Measurements from ENCODE around the gene HDAC4.

DNA sequence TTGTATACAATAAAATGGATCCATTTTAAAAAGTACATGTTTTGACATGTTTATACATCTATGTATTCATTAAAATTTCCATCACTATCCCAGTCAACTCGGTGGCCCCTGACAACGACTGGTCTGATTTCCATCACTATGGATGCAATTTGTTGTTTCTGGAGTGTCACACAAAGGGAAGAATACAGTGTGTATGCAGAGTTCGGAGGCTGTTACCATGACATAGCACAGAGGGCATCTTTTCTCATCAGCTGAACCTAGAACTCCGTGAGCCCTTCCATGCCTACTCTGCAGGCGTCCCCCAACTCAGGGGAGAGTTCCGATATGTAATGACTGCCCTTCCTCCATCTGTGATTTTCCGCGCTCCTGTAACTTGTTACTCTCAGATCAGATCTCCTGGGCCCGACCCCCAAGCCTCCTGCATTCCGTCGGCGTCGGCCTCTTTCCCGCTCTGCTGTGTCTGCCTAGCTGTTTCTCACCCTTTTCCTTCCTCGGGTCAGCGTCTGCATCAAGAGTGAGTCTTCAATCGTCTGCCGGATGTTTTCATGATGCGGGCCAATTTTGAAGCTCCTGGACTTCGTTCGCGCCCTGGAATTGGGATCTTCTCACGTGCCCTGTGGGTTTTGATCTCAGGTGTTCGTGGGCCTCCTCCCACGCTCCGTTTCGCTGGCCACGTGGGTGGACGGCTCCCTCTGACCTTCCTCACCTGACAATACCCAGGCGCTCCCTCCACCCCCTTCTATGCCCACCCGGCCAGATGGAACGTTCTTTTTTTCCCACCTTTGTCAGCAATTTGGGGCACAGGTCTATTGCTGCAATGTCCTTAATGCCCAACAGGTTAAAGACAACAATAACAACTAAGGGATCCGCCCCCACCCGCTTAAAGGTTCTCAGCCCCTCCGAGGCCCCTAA is 391.9 kb downstream of the HDAC4 start:
- TF ChIP-seq TRIM24 (IDR thresholded peaks at IDR 0.05): no peak
- TF ChIP-seq CTCF (IDR thresholded peaks at IDR 0.05 in 2 of 3, conservative IDR thresholded peaks at IDR 0.05 in 1 of 3; ENCODE audit: insufficient read depth in 2 of 3, low read depth in 1 of 3, low read length in 3 of 3): no peak
- TF ChIP-seq EP300 (IDR thresholded peaks at IDR 0.05; ENCODE audit: low read length): no peak
- TF ChIP-seq SP2 (IDR thresholded peaks at IDR 0.05; ENCODE audit: extremely low read depth, low read depth, low read length, poor library complexity, severe bottlenecking): no peak
- TF ChIP-seq PHF8 (IDR thresholded peaks at IDR 0.05; ENCODE audit: borderline replicate concordance, low read length): no peak
- TF ChIP-seq FOXA1 (IDR thresholded peaks at IDR 0.05; ENCODE audit: borderline replicate concordance): no peak
- TF ChIP-seq ZC3H4 (CRISPR knock-in tag; IDR thresholded peaks at IDR 0.05; ENCODE audit: borderline replicate concordance): no peak
- TF ChIP-seq ESRRA (IDR thresholded peaks at IDR 0.05; ENCODE audit: borderline replicate concordance, low read depth): no peak
- TF ChIP-seq NFYB (IDR thresholded peaks at IDR 0.05; ENCODE audit: extremely low read depth, insufficient read length): no peak
- no peak for TF ChIP-seq TCF7L2 (IDR thresholded peaks at IDR 0.05; ENCODE audit: low read depth, low read length)
- TF ChIP-seq FOXA3 (CRISPR knock-in tag; conservative IDR thresholded peaks at IDR 0.05 in 1 of 2, IDR thresholded peaks at IDR 0.05 in 1 of 2): no peak
- TF ChIP-seq, protein P1, sequence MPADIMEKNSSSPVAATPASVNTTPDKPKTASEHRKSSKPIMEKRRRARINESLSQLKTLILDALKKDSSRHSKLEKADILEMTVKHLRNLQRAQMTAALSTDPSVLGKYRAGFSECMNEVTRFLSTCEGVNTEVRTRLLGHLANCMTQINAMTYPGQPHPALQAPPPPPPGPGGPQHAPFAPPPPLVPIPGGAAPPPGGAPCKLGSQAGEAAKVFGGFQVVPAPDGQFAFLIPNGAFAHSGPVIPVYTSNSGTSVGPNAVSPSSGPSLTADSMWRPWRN (IDR thresholded peaks at IDR 0.05; ENCODE audit: low read depth): no peak
